SU-DHL-6 (cell line): ENCODE measurements around the gene RPTOR.

Experiments
- H2AFZ ChIP-seq: fragments of 200-600 bp; sonication (generic); 2 replicates; pipeline ENCODE4 v1.6.1; 2014; ENCODE audit warnings: low read depth, mild to moderate bottlenecking, moderate library complexity, mixed read lengths, antibody characterized with exemption, low read length; ENCODE audit not compliant: severe bottlenecking
- H3F3A ChIP-seq: fragments of 200-600 bp; shearing (Covaris generic); 2 replicates; pipeline ENCODE4 v1.6.0; 2016; ENCODE audit warnings: antibody characterized with exemption, mild to moderate bottlenecking; ENCODE audit not compliant: insufficient read depth
- H3K27ac ChIP-seq: fragments of 200-600 bp; sonication (generic); 2 replicates; pipeline ENCODE4 v1.5.1; 2016; ENCODE audit warnings: low read depth, mild to moderate bottlenecking, low read length, moderate library complexity, mixed read lengths
- H3K27me3 ChIP-seq: fragments of 200-600 bp; sonication (generic), shearing (Covaris generic); 2 replicates; pipeline ENCODE4 v1.6.0; 2014; ENCODE audit warnings: mild to moderate bottlenecking, low read length
- H3K36me3 ChIP-seq: fragments of 200-600 bp; sonication (generic); 2 replicates; pipeline ENCODE4 v1.6.1; 2014; ENCODE audit warnings: mild to moderate bottlenecking, low read length, mixed read lengths
- H3K4me2 ChIP-seq: fragments of 300-600, 200-600 bp; shearing (Covaris generic), sonication (generic); 2 replicates; pipeline ENCODE4 v1.6.0; 2014; ENCODE audit warnings: low read length, low read depth, mild to moderate bottlenecking; ENCODE audit not compliant: poor library complexity, severe bottlenecking
- H3K4me3 ChIP-seq: fragments of 200-600 bp; sonication (generic); 2 replicates; pipeline ENCODE4 v1.5.1; 2014; ENCODE audit warnings: antibody characterized with exemption, low read length, mild to moderate bottlenecking, mixed read lengths; ENCODE audit not compliant: insufficient read depth, poor library complexity, severe bottlenecking
- H3K79me2 ChIP-seq: fragments of 200-600 bp; sonication (generic); 2 replicates; pipeline ENCODE4 v1.6.1; 2014; ENCODE audit warnings: mild to moderate bottlenecking, low read length, moderate library complexity; ENCODE audit not compliant: insufficient read depth
- H3K9ac ChIP-seq: fragments of 200-600 bp; sonication (generic); 2 replicates; pipeline ENCODE4 v1.7.0; 2014; ENCODE audit warnings: mild to moderate bottlenecking, low read length
- H3K9me2 ChIP-seq: fragments of 200-600 bp; sonication (generic); replicated peaks from 2 replicates; pipeline ENCODE4 v1.6.1; 2014; ENCODE audit warnings: low read length; ENCODE audit not compliant: insufficient read depth
- H3K9me3 ChIP-seq: fragments of 200-600 bp; sonication (generic); 2 replicates; pipeline ENCODE4 v1.6.1; 2014; ENCODE audit warnings: low read length, mixed read lengths; ENCODE audit not compliant: insufficient read depth
- H4K20me1 ChIP-seq: fragments of 200-600 bp; sonication (generic); 2 replicates; pipeline ENCODE4 v1.6.1; 2014; ENCODE audit warnings: low read depth, mild to moderate bottlenecking, antibody characterized with exemption, low read length, moderate library complexity, mixed read lengths
- CTCF ChIP-seq: fragments of 200-600 bp; sonication (generic); IDR thresholded peaks from one replicate; pipeline ENCODE4 v1.5.1; 2017; ENCODE audit warnings: antibody characterized with exemption, mild to moderate bottlenecking, low read length, moderate library complexity; ENCODE audit not compliant: insufficient read depth, poor library complexity, severe bottlenecking
- EZH2phosphoT487 ChIP-seq: fragments of 200-600 bp; sonication (generic), shearing (Covaris generic); conservative IDR thresholded peaks from 2 replicates; pipeline ENCODE4 v1.6.1; 2018; ENCODE audit warnings: mild to moderate bottlenecking, antibody characterized with exemption, low read length, moderate library complexity, mixed read lengths

The RPTOR gene

GRCh38 chr17:80962356-80963329, 418.0 kb downstream of the RPTOR start:
- Histone ChIP-seq H3K9me3 (no peaks in the 10 kb centered on the region), H3K4me2 (no peak overlapping the region), H3K4me3 (no peak overlapping the region), H3K79me2 (no peaks in the 10 kb centered on the region), H4K20me1 (no peaks in the 10 kb centered on the region), H3K27me3 (no peaks in the 10 kb centered on the region), H2AFZ (no peak overlapping the region), H3F3A (no peaks in the 10 kb centered on the region), H3K36me3 (no peaks in the 10 kb centered on the region), H3K9me2 (no peaks in the 10 kb centered on the region), H3K27ac (no peak overlapping the region), H3K9ac (no peak overlapping the region)
- TF ChIP-seq EZH2phosphoT487 (no peak), CTCF (no peak)

GRCh38 chr17:80963812-80964543, 419.3 kb downstream of the RPTOR start:
- H3K79me2 ChIP-seq = no peaks in the 10 kb centered on the region
- no peak overlapping the region for H3K4me3 ChIP-seq
- H3K9ac ChIP-seq = no peak overlapping the region
- no peaks in the 10 kb centered on the region for H3K27me3 ChIP-seq
- no peaks in the 10 kb centered on the region for H3K9me3 ChIP-seq
- H2AFZ ChIP-seq = no peak overlapping the region
- TF ChIP-seq CTCF (no peak), EZH2phosphoT487 (no peak)
- no peaks in the 10 kb centered on the region for H4K20me1 ChIP-seq
- H3K9me2 ChIP-seq = no peaks in the 10 kb centered on the region
- H3K27ac ChIP-seq = no peak overlapping the region
- no peak overlapping the region for H3K4me2 ChIP-seq
- H3F3A ChIP-seq = no peaks in the 10 kb centered on the region
- no peaks in the 10 kb centered on the region for H3K36me3 ChIP-seq

- no peaks in the 10 kb centered on the region for H3K36me3 ChIP-seq
- H3K4me3 ChIP-seq = no peak overlapping the region
- no peak overlapping the region for H3K9ac ChIP-seq
- no peaks in the 10 kb centered on the region for H3K79me2 ChIP-seq
- no peak overlapping the region for H2AFZ ChIP-seq
- TF ChIP-seq EZH2phosphoT487 (no peak), CTCF (no peak)
- no peaks in the 10 kb centered on the region for H3K9me2 ChIP-seq
- no peaks in the 10 kb centered on the region for H4K20me1 ChIP-seq
- H3K9me3 ChIP-seq = no peaks in the 10 kb centered on the region
- H3K4me2 ChIP-seq = no peak overlapping the region
- H3F3A ChIP-seq = no peaks in the 10 kb centered on the region
- H3K27me3 ChIP-seq = no peaks in the 10 kb centered on the region
- H3K27ac ChIP-seq = no peak overlapping the region
These were observed 419.9 kb downstream of the RPTOR start for GRCh38 chr17:80964544-80964856.
